CD4-positive, alpha-beta T cell treated with Interleukin-6 for 4 hours (primary cell): ENCODE data around the gene SORBS2.

Source experiments
- DNase-seq: peaks from one replicate; pipeline ENCODE4 v3.0.0-alpha.2; 2020; ENCODE audit warnings: mixed read lengths

SORBS2 gene

DNA sequence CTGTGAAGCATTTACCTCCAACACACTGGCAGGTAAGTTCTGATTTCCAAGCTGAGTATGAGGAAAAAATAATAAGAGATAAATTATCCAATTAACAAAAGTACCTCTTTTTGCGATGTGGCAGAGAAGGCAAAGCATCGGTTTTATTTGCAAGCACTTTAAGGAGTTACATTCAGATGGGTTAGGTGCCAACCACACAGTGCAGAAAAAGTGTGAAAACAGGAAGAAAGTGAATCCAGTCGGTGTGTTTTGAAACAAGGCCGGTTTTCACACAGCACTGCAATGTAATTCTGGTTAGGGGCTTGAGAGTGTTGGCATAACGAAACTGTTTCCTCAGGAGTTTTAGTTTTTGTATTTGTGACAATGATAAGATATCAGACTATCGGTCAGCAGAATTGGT is 145.8 kb downstream of the SORBS2 start:
- DNase-seq, result no peak

DNA sequence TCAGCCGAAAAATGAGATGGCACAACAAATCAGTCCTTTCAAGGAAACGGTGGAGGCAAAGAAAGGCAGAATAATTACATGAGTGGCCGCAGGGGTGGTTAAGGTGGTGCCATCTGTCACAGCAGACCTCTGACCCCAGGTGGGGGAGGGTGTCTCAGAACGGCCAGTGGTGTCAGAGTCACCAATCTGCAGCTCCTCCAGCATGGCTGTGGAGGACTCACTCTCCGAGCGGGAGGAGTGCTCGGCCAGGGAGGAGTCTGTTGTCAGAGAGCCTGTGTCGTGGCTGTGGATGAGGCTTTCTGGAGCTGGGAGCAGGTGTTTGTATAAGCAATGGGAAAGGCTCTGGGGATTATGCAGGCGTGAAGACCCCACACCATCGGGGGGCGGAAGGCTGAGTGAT is 146.3 kb downstream of the SORBS2 start:
- no peak for DNase-seq

DNA sequence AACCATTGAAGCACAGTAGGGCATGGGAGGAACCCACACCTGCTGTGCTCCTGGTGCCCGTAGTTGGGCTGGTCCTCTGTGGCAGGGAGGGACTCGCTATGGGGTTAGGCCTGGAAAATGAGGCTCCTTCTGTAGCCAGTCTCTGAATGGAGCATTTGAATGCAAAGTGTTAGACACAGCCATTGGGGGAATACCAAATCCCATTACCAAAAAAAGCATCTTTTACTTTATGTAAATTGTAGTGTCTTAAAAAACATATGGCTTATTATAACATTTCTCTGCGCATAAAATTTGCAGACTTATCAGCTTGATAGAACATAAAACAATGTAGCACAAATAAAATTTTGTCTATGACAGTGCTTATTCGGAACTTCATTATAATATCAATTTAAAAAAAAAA is 147.5 kb downstream of the SORBS2 start:
- DNase-seq, result no peak

DNA sequence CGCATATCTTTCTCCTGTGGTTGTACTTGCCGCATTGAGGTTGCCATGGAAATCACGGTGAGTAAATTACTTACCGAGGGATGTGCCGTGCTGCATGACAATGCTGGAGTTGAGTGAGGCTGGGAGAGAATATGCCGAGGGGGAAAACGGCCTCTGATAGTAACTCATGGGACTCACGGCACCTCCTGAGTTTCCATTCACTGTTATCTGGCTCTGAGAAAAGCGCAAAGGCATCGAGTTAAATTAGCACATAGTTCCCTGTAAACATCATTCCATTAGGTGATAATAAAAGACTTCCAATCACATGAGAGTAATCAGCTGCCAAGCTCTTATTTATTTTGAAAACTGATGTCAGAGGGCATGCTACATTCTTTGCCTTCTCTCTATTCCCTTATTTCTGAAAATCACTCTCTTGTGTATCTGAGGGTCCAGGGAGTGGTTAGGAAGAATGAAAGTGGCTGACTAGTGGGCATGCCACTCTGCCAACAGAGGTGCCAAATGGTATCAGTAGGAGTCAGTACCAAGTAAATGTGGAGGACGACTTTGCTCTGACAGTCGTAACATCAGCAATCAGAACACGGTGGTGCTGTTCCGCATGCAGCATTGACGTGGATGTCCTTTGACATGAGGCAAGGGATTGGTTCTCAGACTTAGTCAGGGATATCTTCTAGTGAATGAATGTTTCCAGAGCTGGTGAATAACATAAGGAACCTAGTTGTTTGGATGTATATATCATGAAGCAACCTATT is 149.8 kb downstream of the SORBS2 start:
- no peak for DNase-seq

DNA sequence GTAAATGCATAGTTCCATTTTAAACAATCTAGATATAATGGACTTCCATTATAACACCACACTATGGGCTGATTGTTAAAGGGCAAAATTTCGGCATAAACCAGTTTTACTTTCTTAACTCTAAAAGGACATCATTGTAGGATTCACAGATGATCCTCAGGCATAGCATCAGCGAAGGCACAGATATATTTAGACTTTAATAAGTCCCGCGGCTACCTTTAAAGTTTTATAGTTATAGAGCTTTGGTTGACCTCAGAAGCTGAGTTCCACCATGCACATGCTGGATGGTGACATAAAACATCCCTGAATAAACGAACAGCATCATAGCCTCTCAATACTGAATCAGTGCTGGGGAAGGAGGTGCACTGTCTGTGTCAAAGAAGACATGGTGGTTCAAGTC is 151.7 kb downstream of the SORBS2 start:
- DNase-seq, result no peak

DNA sequence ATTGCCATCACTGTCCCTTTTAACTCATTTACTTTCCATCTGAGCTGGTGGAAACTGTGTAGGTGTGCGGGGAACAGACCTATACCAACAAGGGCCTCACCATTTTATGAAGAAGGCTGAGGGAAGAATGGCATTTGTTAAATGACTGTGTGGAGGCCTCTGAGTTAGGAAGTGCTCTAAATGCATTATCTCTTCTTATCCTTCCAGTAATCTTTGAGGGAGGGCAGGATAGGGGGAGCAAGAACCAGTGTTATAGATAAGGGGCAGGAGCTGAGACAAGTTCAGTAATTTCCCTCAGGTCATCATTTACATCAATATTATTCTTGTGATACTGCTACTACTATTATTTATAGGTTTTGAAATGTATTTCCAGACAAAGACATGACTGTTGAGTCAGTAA is 154.3 kb downstream of the SORBS2 start:
- no peak for DNase-seq

DNA sequence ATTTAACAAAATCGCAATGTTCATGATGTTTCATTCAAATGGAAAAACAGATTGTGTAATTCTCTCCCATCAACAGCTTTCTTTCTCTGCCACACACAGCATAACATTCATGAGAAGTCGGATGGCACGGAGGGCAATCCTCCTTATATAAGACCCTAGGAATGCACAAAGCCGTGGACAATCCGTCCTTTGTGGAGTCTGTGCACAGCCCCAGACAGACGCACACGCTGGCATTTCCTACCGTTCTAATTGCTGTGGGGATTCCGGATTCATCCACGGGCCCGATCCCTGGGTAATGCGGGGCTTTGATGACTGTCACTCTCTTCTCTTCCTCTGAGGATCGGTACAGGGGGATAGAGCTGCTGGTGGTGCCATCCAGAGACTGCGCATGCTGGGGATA is 154.8 kb downstream of the SORBS2 start:
- DNase-seq, result no peak

DNA sequence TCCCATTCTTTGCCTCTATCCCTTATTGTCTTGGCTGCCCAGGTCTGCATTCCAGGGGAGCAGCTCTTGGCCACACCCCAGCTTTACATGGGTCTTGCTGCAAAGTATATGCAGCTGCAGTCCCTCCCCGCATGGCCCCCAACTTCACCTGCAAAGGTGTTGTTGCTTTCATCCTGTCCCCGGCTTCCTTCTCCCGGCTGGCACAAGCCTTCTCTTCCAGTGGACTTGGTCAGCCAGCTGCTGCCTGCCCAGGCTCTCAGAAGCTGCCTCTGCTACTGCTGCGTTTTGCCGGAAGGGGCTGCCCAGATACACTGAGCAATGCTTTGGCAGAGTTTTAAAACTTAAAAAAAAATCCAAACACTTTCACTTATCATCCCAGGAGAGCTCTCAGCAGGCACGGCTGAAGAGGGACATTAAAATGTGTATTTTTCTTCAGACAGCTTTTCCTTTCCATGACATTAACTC is 155.5 kb downstream of the SORBS2 start:
- no peak for DNase-seq

DNA sequence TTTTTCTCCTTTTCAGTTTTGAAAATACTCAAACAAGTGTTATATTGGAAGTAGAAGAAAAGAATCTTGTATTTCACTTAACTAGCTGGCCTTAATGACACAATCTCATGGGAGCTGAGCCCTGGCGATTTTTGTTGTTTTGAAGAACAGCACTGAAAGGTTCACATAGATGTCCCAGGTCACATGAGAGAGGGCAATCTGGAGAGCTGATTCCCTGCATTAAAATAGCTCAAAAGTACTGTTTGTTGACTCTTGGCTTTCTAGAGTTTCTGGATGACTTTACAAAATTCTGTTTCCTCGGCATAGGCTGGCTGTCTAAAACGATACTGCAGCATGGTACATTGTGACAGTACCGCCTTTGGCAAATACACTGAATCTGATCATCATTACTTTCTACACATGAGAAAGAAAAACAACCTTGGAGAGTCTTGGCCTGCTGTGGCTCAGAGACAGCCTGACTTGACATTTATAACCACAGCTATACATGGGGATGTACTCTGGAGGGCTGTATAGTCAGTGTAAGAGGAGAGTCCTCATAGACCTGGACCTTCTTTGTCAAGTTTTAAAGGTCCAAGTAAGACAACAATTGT is 156.9 kb downstream of the SORBS2 start:
- DNase-seq, result no peak

DNA sequence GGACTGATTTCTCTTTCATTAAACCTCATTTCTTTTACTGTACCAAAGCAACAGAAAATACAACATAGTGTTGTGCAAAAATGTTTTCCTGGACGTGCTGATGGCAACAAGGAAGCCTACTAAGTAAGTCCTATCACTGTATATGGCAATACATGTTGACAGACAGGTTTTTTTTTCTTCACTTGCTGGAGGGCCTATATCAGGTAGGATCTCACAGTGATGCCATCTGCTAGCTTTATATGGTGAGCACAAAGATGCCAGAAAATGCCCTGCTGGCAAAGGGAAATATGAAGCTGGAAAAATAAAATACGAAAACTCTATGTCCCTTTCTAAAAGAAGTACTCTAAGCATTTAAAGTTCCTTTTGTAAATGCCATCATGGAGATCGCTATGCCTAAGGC is 157.7 kb downstream of the SORBS2 start:
- DNase-seq, result no peak

DNA sequence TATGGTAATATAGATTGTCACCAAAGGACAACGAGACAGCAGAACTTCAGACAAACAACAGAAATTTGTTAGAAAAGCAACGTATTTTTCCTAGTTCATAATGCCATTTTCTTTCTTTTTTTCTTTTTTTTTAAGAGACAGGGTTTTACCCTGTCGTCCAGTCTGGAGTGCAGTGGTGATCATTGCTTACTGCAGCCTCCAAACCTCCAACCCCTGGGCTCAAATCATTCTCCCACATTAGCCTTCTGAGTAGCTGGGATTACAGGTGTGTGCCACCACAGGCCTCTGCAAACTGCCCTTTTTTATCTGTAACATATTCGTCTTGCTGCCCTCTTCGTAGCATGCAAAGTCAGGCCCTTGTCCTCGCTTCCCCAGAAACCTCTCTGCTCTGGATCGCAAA is 160.1 kb downstream of the SORBS2 start:
- DNase-seq, result no peak

DNA sequence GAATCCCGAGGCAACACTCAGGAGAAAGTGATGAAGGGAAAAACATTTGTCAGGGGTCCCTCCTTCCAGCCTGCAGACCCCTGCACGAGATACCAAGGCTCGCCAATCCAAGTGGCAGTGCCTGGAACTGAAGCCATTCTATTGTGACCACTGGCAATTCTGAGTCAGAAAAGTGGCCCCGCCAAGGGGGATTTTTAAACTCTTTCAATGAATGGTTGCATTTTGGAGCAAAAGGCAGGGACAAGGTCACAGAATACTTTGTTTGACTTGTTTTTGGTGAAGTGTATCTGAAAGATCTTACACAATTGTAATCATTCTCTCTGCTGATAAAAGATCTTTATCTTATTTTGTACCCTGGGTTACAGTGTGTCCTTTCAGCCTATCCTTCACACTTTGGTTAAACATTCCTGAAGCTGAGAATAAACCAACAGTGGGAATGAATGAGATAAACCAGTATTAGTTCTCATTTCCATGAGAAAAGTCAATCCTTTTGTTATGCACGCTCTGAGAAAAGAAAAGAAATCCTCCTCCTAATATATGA is 160.8 kb downstream of the SORBS2 start:
- no peak for DNase-seq

DNA sequence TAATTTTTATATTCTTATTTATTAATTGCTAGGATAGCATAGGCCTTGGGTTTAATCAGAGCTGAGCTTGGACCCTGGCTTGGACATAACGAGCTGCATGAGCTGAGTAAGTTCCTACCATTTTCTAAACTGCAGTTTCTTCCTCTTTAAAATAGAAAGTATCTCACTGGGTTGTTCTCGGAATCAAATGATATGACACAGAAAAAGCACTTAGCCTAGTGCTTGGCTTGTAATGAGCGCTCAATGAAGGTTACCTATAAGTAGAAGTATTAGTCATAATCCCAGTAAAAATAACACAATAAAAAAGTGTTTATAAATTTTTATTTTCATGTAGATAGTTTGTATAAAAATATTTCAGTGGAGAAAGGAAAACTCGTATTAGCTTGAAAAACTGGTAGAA is 163.4 kb downstream of the SORBS2 start:
- DNase-seq, result no peak

DNA sequence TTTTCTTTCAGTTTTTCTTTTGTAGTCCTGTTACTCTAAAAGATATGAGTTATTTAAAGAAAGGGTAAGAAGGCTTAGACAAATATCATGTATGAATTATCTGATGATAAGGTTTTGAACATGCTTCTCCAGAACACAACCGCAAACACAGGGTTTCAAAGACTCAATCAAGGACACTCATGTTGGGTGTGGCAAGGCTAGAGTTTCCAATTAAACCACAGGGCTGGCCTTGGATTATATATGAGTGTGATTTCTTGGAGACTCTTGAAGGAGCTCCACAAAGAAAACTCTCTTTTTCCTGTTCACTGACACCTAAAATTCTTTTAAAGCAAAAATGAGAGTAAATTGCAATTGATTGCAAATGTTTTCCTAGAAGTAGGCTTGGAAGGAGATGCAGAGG is 166.6 kb downstream of the SORBS2 start:
- no peak for DNase-seq

DNA sequence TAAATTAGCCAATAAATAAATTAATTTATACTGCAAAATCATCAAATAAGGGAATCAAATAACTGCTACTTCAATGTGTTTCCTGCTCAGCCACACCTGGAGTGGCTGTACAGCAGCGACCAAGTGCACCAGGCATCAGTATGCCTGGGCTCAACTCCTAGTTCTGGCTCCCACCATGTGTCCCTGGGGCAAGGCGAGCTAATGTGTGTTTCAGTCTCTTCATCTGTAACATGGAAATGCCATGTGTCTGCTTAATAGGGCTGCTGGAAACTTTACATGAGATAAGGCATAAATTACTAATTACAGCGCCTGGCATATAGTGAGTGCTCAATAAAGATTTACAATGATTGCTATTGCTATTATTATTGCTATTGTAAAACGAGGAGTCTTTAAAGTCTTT is 167.6 kb downstream of the SORBS2 start:
- no peak for DNase-seq

DNA sequence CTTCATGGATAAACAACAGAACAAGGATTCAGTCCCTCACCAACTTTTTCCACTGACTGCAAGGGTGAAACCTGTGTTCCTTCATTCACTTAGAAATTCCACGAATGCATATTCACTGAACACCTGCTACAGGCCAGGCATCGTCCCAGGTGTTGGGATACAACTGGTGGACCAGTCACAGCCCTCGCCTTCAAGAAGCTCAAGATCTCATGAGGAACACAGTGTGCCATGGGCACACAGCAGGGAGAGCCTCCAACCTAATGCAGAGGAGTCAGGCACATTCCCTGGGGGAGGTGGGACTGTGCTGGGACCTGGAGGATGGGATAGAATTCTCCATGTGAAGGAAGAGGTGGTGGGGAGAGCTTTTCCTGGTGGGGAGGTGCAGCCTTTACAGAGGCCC is 169.1 kb downstream of the SORBS2 start:
- no peak for DNase-seq

DNA sequence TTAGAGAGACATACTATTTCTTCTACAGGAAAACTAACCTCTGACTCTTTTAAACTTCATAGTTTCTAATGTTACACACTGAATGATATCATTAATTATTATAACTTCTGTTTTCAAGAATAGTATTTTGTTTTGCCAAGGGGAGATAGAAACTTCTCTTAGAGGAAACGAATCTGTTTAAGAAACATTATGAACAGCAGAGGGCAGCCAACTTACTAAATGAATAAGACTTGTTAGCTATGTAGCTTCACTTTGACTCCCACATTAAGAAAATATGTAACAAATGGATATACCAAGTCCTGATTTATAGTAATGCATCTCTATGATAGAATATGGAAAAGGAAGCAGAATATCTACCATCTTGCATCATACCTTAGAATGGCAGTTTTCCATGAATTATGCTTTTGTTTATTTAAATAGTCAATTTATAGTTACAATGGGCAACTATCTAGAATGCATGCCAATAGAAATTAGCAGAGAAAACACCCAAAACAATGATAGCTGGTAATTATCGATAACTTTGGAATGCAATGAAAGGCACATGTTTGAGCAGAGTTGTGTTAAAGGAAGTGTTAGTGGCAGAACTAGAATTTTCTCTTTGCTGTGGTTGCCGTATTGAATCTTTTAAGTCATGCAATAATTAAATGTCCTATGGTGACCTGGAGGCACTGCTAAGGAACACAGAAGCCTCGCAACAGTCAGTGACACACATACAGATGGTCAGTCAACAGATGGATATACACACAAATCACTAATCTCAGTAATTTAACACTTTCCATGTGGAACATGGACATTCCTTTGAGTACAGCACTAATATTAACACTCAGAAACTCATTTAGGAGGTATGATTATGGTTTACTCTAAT is 171.0 kb downstream of the SORBS2 start:
- DNase-seq, result no peak

DNA sequence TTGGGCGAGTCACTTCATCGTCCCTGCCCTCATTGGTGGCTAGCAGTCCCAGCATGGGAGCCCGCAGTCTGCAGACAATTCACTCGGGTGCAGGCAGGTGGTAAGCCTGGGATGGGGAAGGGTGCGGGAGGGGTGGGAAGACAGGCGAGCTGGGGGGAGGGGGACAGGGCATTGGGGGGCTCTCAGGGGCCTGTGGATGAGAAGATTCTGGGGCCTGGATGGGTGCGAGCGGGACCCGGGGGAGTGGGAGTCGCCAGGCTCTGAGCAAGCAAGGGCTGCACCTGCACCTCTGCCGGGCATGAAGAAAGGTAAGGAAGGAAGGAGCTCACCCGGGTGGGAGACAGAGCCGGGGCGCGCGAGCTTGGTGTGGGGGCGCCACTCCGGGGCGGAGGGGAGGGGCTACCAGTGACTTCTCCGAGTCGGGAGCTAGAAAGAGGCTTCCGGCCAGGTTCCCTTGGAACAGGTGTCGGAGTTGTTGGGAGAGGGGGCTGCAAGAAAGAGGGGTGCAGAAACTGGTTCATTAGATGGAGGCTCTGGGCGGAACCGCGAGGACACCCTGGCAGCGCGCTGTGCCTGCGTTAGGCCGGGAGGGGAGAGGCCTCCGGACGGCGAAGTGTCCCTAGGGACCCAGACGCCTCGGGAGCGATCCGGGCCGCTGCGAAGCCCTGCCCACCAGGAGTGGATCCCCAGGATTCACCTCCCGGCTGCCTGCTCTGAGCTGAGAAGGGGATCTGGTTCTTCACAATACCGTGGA is 173.3 kb downstream of the SORBS2 start:
- no peak for DNase-seq

DNA sequence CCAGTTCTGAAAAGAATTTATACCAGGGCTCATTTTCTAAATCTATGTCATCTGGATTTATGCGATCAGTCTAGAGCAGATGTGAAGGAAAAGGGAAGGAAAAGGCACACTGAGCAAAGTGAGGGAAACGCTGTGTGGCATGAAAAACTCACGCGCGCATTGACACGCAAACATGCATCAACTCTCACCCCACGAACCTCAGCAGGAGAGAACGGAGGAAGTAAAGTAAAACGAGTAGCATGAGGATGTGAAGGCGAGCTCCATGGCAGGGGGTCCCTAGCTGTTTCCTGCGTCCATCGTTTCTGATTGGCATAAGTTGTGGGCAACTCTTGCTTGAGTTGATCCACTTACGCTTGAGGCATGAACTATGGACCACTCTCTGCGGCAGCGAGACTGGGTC is 173.9 kb downstream of the SORBS2 start:
- no peak for DNase-seq

DNA sequence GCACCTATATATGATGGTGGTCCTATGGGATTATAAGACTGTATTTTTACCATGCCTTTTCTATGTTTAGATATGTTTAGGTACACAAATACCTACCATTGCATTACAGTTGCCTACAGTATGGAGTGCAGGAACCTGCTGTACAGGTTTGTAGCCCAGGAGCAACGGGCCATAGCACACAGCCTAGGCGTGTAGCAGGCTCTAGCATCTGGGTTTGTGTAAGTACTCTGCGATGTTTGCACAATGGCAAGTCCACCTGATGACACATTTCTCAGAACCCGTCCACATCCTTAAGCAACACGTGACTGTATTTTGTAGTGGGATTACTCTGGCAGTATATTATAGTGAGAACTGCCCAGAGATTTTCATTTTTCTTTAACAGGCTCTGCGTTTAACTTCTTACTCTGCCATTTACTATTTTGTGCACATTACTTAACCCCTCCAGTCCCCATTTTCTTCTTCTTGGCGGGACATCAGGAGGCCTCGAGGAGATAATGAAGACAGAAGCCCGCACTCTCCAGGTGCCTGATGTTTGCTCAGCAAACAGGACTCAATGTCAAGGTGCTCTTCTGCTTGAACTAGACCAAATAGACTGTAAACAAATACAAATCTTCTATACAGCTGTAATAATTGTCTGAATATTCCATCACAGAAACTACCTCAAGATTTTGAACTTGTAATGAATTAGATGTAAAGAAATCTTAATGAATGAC is 174.7 kb downstream of the SORBS2 start:
- DNase-seq, result no peak

DNA sequence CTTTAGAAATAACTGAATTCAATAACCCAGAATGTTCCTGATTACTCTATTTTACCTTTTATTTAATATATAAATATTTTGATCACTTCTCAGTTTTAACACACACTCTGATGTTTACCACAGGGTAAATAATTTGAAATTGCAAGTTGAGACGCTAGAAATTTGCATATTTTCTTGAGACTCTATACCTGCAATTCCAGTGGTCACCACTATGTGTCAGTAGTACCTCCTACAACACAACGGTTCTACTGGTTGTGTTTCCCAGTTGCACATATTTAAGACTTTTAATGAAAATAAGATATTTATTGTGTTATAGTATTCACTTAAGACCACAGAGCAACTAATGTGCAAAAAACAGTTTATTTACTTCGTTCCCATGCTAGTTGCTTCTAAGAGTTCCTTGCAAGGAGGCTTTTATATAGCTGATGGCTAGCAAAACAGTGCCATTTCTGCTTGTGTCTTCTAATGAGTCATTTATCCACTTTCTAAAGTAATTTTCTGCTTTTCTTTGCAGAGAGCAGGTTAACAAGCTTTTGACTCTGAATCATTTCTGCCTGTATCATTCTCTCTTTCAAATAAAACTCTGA is 177.8 kb downstream of the SORBS2 start:
- DNase-seq, result no peak

DNA sequence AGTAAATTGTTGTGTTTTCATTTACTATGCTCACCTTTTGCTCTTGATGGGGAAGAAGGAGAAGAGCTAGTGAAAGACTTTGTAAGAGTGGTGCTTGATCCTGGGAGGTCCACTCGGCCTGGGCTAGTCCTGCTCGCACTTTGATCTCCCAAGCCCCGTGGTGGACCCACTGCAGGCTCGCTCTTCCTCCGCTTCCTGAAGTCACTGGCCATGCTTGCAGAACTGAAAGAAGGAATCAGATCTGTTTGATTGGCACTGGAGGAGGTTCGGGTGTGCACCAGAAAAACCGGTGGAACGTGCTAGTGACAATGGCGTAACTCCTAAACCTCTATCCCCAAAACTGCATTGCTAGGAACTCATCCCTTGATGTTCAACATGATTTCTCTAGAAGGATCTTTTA is 185.2 kb downstream of the SORBS2 start:
- DNase-seq, result no peak
